Endothelial cell of umbilical vein (primary cell): ENCODE data around the gene RAD51B. TPM values are rescaled to one million over a fixed set of nuclear protein-coding genes. Genes with fewer than 3 reads are reported as not detected.

Experiments
- BruUV-seq: library from RNA; stranded (reverse); fragments of 400-500 nt; replicated peaks from 2 replicates; lab custom pipeline; 2021; lab: Mats Ljungman, UMichigan
- CTCF ChIA-PET: fragments of 300-600, 350-600 bp; sonication (Branson Sonifier 250); formaldehyde crosslinking; loops from one replicate; lab custom pipeline; 2021; ENCODE audit warnings: antibody characterized with exemption, inconsistent platforms; lab: Charles Lee
- POLR2A ChIA-PET: fragments of 300-600, 350-600 bp; sonication (Branson Sonifier 250); formaldehyde crosslinking; loops from one replicate; lab custom pipeline; 2021; ENCODE audit warnings: antibody characterized with exemption, inconsistent platforms; lab: Charles Lee
- DNase-seq: peaks from one replicate; pipeline ENCODE4 v3.0.0-alpha.2; 2011; ENCODE audit warnings: low read depth, low spot score
- FAIRE-seq: peaks from 2 replicates; lab custom pipeline; 2011; peaks lifted over from hg19 to GRCh38; lab: Jason Lieb, UNC
- H2AFZ ChIP-seq: 2 replicates; pipeline ENCODE4 v1.6.0; 2012; ENCODE audit warnings: low read depth, low read length, control low read depth, inconsistent platforms
- H3K27ac ChIP-seq: 2 replicates; pipeline ENCODE4 v1.5.1; 2011; ENCODE audit warnings: low read depth, mild to moderate bottlenecking, control low read depth, low read length, moderate library complexity; ENCODE audit not compliant: insufficient read depth
- H3K27me3 ChIP-seq, 2 experiments: 2 replicates each; pipeline versions ENCODE4 v1.6.0 to v1.6.1; 2011; ENCODE audit warnings: low read length in 2 of 2, mixed read lengths in 1 of 2; ENCODE audit not compliant: control insufficient read depth in 2 of 2, insufficient read depth in 2 of 2
- H3K36me3 ChIP-seq, 2 experiments: 2 replicates in 1 of 2; 3 replicates in 1 of 2; pipeline ENCODE4 v1.5.1; 2011; ENCODE audit warnings: low read length in 2 of 2, mild to moderate bottlenecking in 1 of 2, moderate library complexity in 1 of 2; ENCODE audit not compliant: control insufficient read depth in 2 of 2, insufficient read depth in 2 of 2; ENCODE audit errors: extremely low read depth in 1 of 2
- H3K4me1 ChIP-seq: 3 replicates; pipeline ENCODE4 v1.5.1; 2011; ENCODE audit warnings: mild to moderate bottlenecking, low read length; ENCODE audit not compliant: control insufficient read depth, insufficient read depth; ENCODE audit errors: extremely low read depth
- H3K4me2 ChIP-seq: 2 replicates; pipeline ENCODE4 v1.6.1; 2011; ENCODE audit warnings: low read length, control low read depth, mixed read lengths; ENCODE audit not compliant: insufficient read depth
- H3K4me3 ChIP-seq, 3 experiments: fragments of 200-600 bp in 1 of 3; sonication (generic), shearing (Covaris generic) in 1 of 3; replicated peaks in 1 of 3; 2 replicates each; pipeline ENCODE4 v1.5.1; 2011 to 2016; ENCODE audit warnings: control low read depth in 3 of 3, low read length in 3 of 3, mild to moderate bottlenecking in 2 of 3, inconsistent platforms in 1 of 3, low read depth in 1 of 3, moderate library complexity in 1 of 3; ENCODE audit not compliant: insufficient read depth in 1 of 3
- H3K79me2 ChIP-seq: 2 replicates; pipeline ENCODE4 v1.6.0; 2012; ENCODE audit warnings: low read length, inconsistent platforms; ENCODE audit not compliant: control insufficient read depth, insufficient read depth
- H3K9ac ChIP-seq: replicated peaks from 2 replicates; pipeline ENCODE3; 2011; ENCODE audit warnings: low read length, control low read depth; ENCODE audit not compliant: insufficient read depth; ENCODE audit errors: extremely low read depth
- H3K9me1 ChIP-seq: replicated peaks from 3 replicates; pipeline ENCODE4 v1.6.0; 2011; ENCODE audit warnings: mild to moderate bottlenecking, low read length; ENCODE audit not compliant: control insufficient read depth, insufficient read depth; ENCODE audit errors: extremely low read depth
- H3K9me3 ChIP-seq: replicated peaks from 2 replicates; pipeline ENCODE4 v1.5.1; 2012; ENCODE audit warnings: low read length, inconsistent platforms; ENCODE audit not compliant: control insufficient read depth, insufficient read depth
- H4K20me1 ChIP-seq: replicated peaks from 2 replicates; pipeline ENCODE3; 2011; ENCODE audit warnings: mild to moderate bottlenecking, low read length; ENCODE audit not compliant: control insufficient read depth, insufficient read depth; ENCODE audit errors: extremely low read depth
- EZH2 ChIP-seq: IDR thresholded peaks from 2 replicates; pipeline ENCODE4 v1.6.1; 2012; ENCODE audit warnings: borderline replicate concordance, low read depth, mild to moderate bottlenecking, moderate library complexity, low read length, inconsistent platforms; ENCODE audit not compliant: severe bottlenecking
- FOS ChIP-seq: IDR thresholded peaks from 2 replicates; pipeline ENCODE4 v1.6.1; 2011; ENCODE audit warnings: mild to moderate bottlenecking, low read length, moderate library complexity, borderline replicate concordance; ENCODE audit not compliant: insufficient read depth
- GATA2 ChIP-seq: IDR thresholded peaks from 2 replicates; pipeline ENCODE4 v1.7.0; 2011; ENCODE audit warnings: low read depth, mild to moderate bottlenecking, moderate library complexity, mixed read lengths, low read length; ENCODE audit not compliant: insufficient read length, insufficient read depth
- JUN ChIP-seq: IDR thresholded peaks from 2 replicates; pipeline ENCODE4 v1.6.1; 2011; ENCODE audit warnings: borderline replicate concordance, low read depth; ENCODE audit not compliant: insufficient read length, insufficient read depth
- MYC ChIP-seq: IDR thresholded peaks from one replicate; pipeline ENCODE4 v1.6.1; 2011; ENCODE audit warnings: mild to moderate bottlenecking, low read depth, low read length
- POLR2A ChIP-seq: IDR thresholded peaks from 2 replicates; pipeline ENCODE4 v1.6.1; 2012; ENCODE audit warnings: low read depth, mild to moderate bottlenecking, control low read depth, low read length
- POLR2AphosphoS5 ChIP-seq: IDR thresholded peaks from 2 replicates; pipeline ENCODE4 v1.6.1; 2012; ENCODE audit warnings: low read depth, mild to moderate bottlenecking, control low read depth, low read length, moderate library complexity; ENCODE audit not compliant: insufficient read depth
- dilution Hi-C: fragments of 300-500 bp; cut with MboI; formaldehyde crosslinking; loops from one replicate; pipeline ENCODE4 v1.15.0; 2019; ENCODE audit warnings: low sequenced_read_pairs; ENCODE audit not compliant: extremely low pct_ligation_motif_present
- intact Hi-C: fragments of 100-400 bp; cut with micrococcal nuclease; formaldehyde crosslinking; loops from one replicate; pipeline ENCODE4 v1.10.0; 2022
- polyA plus RNA-seq, 4 experiments: library from polyadenylated mRNA; depleted of rRNA in 3 of 4; stranded (reverse) in 3 of 4; unstranded in 1 of 4; fragments of >200 nt; gene quantifications; 2 replicates each; pipeline versions ENCODE4 v1.2.1 to v1.2.3, GENCODE V29; 2011 to 2012; ENCODE audit warnings: missing spikeins in 1 of 4
- total RNA-seq: library from RNA; stranded (reverse); gene quantifications from 2 replicates; pipeline ENCODE4 v1.2.3, GENCODE V29; 2021
- TF ChIP-seq, protein P1 (sequence below): IDR thresholded peaks from 2 replicates; pipeline ENCODE4 v1.6.1; 2011; ENCODE audit not compliant: insufficient read depth, insufficient read length
- TF ChIP-seq, protein P2 (sequence below), 2 donors: IDR thresholded peaks; 1 replicate in 1 of 2; 2 replicates in 1 of 2; pipeline ENCODE4 v1.5.1; 2011; ENCODE audit warnings: low read length in 2 of 2, mild to moderate bottlenecking in 2 of 2, moderate library complexity in 2 of 2, control low read depth in 1 of 2, inconsistent platforms in 1 of 2, low read depth in 1 of 2; ENCODE audit not compliant: insufficient read depth in 1 of 2; ENCODE audit errors: extremely low read depth in 1 of 2

RAD51B gene
- total and polyA plus RNA-seq, 2 donors (not counting 3 experiments of a cell fraction or from before 2014, with no cell fraction given), result 3.9 to 19.0 TPM

DNA sequence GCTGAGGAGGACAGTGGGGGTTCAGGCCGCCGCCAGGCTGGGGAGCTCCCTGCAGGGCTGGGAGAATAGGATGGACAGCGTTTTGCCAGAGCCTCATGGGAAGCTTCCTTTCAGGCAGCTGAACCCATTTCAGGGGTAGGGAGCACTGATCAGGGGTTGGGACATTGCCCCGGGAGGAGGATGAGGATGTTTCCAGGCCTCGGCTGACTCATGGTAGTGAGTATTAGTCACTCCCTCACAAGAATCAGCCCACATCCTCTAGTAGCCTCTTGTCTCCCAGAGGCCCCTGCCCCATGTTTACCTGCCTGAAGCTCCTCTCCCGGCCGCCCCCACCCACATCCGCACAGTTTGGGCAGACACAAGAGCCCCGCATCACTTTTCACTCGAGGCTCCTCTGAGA, 883.5 kb downstream of the RAD51B start:
- no TSS peak for BruUV-seq
- intact Hi-C loops, result loop anchor here (1.0 kb wide), 1 partner anchor 8 kb away; no protein-coding TSS in a partner anchor
- Histone ChIP-seq H2AFZ (peak overlapping the region; percentile 81), H3K4me2 (no peak overlapping the region), H3K9me3 (no peaks in the 10 kb centered on the region), H3K36me3 (no peaks in the 10 kb centered on the region), H4K20me1 (no peaks in the 10 kb centered on the region), H3K9me1 (no peaks in the 10 kb centered on the region), H3K4me1 (peaks cover 11% of the 10 kb centered on the region), H3K27ac (peak overlapping the region; percentile 36), H3K27me3 (no peaks in the 10 kb centered on the region), H3K79me2 (no peaks in the 10 kb centered on the region), H3K4me3 (no peak overlapping the region), H3K9ac (no peak overlapping the region)
- peak; percentile 84 for FAIRE-seq
- dilution Hi-C loops, result no loop called here
- ChIA-PET POLR2A (no interaction called here), CTCF (interaction anchor here (1.0 kb wide), 1 partner anchor 9 kb away, joined by 5 read pairs; no protein-coding TSS in a partner anchor)
- TF ChIP-seq, protein P1, sequence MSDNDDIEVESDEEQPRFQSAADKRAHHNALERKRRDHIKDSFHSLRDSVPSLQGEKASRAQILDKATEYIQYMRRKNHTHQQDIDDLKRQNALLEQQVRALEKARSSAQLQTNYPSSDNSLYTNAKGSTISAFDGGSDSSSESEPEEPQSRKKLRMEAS, result no peak
- TF ChIP-seq POLR2AphosphoS5 (no peak), FOS (peak; percentile 86), JUN (peak; percentile 23)
- peak; percentile 58 for DNase-seq

DNA sequence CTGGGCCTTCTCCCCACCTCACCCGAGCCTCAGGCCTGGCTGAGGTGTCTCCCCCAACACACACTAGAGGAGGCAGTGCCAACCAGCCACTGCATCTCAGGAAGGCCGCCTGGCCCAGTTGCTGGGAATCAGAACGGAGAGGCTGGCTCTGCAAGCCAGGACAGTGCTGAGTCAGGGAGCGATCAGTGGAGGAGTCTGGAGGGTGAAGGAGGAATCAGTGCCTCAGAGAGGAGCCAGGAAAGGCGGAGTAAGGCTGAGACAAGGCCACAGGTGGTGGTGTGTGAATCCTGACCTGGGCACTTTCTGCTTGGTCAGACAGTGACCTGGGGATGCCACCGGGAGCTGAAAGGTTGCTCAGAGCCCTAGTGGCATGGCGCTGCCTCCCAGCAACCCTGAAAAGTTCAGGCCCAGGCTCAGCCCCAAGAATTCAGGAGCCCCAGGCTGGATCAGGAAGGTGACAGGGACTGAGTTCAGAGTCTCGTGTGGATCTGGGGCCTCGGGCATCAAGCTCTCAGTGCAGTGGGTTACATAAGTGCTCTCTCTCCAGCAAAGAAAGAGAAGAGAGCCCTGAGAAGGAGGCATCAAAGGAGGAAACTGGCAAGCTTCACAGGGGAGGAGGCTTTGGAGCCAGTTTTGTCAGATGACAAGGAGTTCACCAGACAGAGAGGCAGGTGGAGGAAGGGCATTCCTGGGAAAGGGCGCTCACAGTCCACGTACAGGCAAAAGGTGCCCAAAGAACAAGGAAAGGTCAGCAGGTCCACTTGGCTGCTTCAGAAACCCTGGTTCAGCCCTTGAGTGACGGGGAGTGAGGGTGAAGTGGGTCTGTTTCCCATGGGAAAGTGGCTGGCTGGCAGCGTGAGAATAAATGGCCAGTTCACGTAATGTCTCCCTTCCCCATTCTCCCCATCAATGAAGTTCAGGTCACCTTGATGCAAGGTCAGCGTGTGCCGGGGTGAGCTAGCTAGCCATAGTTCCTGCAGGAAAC, 885.4 kb downstream of the RAD51B start:
- H3K4me1 ChIP-seq, result peaks cover 11% of the 10 kb centered on the region
- H3K27ac ChIP-seq, result no peak overlapping the region
- H3K79me2 ChIP-seq, result no peaks in the 10 kb centered on the region
- dilution Hi-C loops (no loop called here), intact Hi-C loops (no loop called here)
- no peaks in the 10 kb centered on the region for H4K20me1 ChIP-seq
- no peak overlapping the region for H3K4me2 ChIP-seq
- FAIRE-seq (no peak), DNase-seq (no peak)
- H3K27me3 ChIP-seq, result no peaks in the 10 kb centered on the region
- no peak overlapping the region for H3K9ac ChIP-seq
- H3K9me1 ChIP-seq, result no peaks in the 10 kb centered on the region
- H3K9me3 ChIP-seq, result no peaks in the 10 kb centered on the region
- CTCF ChIA-PET, result interaction anchor here (1.2 kb wide), 1 partner anchor 12 kb away, joined by 3 read pairs; no protein-coding TSS in a partner anchor
- no peak overlapping the region for H3K4me3 ChIP-seq
- H2AFZ ChIP-seq, result no peak overlapping the region
- POLR2A ChIA-PET, result no interaction called here
- no TSS peak for BruUV-seq
- H3K36me3 ChIP-seq, result no peaks in the 10 kb centered on the region
- TF ChIP-seq FOS (no peak), MYC (no peak), GATA2 (no peak), POLR2A (no peak), POLR2AphosphoS5 (no peak), EZH2 (no peak), JUN (no peak)
- TF ChIP-seq, protein P1, result no peak
- TF ChIP-seq, protein P2, sequence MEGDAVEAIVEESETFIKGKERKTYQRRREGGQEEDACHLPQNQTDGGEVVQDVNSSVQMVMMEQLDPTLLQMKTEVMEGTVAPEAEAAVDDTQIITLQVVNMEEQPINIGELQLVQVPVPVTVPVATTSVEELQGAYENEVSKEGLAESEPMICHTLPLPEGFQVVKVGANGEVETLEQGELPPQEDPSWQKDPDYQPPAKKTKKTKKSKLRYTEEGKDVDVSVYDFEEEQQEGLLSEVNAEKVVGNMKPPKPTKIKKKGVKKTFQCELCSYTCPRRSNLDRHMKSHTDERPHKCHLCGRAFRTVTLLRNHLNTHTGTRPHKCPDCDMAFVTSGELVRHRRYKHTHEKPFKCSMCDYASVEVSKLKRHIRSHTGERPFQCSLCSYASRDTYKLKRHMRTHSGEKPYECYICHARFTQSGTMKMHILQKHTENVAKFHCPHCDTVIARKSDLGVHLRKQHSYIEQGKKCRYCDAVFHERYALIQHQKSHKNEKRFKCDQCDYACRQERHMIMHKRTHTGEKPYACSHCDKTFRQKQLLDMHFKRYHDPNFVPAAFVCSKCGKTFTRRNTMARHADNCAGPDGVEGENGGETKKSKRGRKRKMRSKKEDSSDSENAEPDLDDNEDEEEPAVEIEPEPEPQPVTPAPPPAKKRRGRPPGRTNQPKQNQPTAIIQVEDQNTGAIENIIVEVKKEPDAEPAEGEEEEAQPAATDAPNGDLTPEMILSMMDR (IDR thresholded peaks at IDR 0.05; ENCODE audit: extremely low read depth in 1 of 2, insufficient read depth in 1 of 2, low read depth in 1 of 2, low read length in 2 of 2), result no peak
